HG03565 (cell line): Measurements from ENCODE around the gene CCDC51.

Experiments used
- ATAC-seq: cut with Tn5 transposase; IDR thresholded peaks from one replicate; pipeline ENCODE4 v1.9.1; 2021; ENCODE audit warnings: mild to moderate bottlenecking, moderate library complexity; ENCODE audit not compliant: unreplicated experiment

CCDC51 gene

DNA sequence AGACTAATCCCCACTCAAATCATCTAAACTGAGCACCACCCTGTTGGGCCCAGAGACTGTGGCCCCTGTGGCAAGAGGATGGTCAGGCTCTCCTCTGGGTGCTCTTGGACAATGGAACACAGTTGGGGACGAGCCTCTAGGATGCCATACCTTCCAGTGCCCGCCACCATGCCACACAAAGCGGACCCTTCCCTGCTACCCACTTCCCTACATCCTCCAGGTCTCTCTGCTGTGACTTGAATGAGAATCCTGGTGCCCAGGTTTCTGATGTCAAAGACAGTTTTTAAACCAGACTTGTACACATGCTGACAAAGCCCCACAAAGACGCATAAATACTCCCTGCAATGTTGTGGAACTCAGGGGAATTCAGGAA is 4.7 kb downstream of the CCDC51 start:
- ATAC-seq = no peak

DNA sequence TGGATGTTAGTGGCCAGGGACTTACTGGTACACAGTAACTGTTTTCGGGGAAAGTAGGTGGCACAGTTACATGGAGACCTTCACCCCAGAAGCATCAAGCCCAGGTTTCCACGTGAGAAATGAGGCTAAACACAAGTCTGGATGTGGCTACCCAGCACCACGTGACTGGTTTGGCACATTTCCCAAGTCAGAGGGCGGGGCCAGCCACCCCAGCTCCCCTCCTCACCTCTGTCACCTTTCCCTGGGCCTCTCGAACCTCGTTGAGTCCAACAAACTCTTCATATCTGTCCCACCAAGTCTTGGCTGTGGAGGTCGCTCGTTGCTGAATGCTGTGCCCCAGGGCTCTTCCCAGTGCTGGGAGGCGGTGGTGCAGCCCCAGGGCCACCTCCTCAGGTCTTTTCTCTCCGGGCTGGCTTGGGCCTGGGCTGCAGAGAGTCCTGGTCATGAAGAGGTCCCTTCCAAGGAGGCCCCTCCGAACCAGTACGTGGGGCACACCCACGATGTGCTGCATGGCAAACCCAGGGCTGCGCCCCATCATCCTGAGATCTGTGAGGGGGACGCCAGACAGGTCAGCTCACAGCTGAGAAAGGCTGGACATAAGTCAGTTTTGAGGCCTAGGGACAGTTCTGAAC is 5.2 kb downstream of the CCDC51 start:
- ATAC-seq = no peak

DNA sequence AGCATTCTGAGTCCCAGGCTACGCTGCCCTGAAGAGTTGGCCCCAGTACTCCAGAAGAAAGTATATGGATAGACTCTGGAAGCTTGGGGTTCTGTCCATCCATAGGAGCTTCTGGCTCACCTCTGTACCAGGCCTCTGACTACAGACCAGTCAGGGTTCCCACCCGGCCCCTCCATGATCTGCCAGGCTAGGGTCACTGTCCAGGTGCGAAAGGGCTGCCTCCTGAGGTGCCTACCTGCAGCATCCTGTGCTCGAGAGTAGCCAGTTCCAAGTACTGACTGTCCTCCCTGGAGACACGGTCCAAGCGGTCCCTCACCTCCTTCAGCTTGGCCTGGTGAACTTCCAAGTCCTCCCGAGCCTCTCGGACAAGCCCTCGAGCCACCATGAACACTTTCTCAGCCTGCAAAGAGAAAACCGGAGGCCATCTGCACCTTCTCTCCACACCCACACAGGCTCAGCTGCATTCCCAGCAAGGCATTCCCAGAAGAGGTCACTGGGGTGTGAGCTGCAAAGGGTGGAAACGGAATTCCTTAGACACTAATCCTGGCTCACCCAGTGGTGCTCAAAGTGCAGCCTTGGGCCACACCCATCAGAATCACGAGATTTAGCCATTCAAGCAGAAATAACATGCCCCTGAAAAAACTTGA is 6.3 kb downstream of the CCDC51 start:
- ATAC-seq = no peak

DNA sequence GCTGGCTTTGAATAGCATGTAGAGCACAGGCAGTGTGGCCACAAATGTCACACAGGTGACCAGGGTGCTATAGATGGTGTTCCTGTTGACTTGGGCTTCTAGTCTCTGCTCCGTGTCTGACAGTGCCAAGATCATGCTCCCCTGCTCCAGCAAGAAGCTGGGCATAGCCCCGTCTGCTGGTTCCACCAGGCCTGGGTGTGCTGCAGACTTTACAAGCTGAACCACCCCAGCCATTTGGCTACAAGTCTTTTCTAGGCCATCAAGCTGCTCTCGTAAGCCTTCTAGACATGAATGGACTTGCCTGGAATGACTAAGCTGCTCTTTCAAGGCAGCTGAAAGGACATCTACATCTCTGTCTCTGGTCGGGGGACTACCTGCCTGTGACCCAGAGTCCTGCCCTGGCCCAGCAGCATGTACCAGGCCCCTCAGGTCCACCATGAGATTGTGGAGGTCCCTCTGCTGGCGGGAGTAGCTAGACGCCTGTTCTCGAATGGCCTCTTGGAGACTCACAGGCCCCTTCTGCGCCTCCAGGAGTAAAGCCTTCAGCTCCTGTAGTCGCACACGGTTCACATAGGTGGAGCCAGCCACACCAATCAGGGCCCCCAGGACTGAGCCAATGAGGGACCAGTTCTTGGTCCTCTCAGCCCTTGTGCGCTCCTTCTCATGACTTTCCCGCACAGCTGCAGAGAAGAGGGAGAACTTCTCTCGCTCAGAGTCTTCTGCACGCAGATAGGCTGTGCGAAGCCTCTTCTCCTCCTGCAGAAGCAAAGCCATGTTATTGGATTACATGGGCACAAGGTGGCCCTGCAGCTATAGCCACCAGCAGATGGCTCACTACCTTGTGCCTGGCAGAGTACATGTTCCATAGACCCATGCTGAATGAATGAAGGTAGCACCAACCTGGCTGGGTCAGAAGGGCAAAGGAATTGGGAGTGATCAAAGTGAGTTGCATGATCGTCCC is 7.2 kb downstream of the CCDC51 start:
- no peak for ATAC-seq

DNA sequence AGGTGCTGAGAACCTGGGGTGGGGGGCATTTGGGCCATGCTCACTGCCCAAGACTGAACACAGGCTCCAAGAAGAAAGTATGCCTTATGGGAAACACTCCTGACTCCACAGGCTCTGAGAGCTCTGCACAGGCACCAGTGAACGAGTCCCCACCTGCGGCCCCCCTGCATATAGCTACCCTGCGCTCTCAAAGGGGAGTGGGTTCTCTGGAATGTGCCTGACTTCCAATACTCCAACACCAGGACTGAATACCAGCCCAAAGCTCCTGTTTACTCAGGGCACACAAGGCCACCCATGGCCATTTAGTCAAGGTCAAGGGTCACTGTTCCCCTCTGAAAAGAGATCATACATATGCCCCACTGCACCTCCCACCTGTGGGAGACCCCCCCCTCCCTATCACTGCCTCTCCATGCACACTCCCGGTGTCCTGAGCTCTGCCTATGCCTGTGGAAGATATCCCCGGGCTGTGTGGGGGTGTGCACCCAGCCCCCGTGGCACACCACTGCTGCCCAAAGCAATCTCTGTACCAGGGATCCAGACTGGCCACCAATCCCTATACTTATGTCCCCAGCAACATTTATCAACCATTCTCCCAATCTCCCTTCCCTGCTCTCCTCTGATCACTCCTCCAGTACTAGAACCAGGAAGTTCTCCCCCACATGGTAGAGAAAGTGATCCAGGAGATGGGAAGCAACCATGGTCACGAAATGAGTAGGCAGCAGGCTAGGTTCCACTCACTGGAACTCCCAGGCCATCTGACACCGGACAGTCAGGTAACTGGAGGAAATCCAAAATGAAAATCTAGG is 8.5 kb downstream of the CCDC51 start:
- ATAC-seq = no peak

DNA sequence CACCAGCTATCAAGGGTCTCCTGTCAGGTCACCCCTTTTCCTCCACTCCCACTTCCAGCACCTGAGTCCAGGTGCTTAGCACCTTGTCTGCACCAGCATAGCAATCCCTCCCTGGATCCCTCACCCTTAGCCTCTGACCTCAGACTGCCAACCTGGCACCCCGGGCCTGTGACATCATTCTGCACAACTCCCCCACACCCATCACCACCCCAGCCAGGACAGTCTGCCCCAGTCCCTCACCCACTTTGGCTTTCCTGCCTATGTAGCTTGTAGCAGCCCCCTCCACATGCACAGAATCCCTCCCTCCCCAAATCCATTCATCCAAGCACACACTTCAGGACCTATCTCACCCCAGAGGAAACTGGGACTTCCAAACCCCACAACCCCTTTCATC is 9.2 kb downstream of the CCDC51 start:
- no peak for ATAC-seq

DNA sequence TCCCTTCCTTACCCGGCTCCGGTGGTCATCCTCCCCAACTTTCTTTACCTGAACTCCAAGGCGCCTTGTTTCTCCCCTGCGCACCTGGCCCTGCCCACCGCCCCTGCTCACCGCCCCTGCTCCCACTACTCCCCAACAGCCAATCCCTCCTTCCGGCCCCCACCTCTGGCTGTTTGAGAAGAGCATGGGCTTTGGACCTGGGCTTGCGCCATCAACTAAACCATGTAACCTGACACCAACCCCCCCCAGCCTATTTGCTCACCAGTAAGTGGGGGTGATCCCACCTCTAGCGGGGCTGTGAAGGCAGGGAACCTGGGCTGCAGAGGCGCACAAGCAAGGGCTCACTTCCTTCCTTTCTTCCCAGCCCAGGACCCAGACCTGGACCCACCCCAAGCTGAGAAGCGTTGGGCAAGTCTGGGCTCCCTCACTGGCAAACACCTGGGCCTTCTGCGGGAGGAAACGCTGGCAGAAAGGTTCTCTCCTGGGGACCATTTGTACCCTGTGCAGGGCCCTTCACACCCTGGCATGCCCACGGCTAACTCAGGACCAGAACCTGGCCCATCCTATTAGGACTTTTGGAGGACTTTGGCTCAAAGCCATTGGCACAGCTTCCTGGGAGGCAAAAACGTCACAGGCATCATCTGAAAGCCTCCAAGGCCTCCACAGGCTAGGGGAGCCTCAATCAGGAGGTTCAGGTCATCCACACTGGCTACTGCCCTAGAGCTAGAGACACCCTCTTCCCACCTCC is 9.8 kb downstream of the CCDC51 start, which contains the start of gene PLXNB1:
Gene PLXNB1 (minus strand): TSS at position 127 of the 748 bp plus-strand sequence. CDS start 5,475 bp downstream, outside the sequence.
- ATAC-seq = no peak

DNA sequence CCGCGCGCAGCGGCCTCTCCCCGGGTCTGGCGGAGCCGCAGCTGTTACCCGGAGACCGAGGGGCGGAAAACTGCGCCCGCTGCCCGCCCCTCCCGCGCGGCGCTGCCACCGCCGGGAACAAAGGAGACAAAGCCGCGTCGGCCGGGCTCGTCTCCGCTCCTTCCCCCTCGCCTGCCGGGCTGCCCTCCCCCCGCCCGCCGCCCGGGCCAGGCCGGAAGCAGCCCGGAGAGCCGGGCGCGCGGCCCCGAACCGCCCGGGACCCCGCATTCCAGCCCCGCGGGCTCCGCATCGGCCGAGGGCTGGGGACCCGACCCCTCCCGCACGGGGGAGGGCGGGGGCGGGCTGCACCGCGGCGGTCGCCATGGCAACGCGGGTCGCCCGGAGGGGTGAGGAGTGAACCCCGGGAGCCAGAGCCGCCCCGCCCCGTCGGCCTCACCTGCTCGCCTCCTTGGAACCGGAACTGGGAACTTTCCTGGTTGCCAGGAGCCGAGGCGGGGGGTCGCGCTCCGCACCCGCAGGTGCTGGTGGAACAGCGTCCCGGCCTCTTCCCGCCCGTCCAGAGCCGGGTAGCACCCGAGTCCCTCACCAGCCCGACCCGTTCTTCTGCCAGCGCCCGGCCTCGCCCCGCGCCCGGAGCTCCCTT is 10.5 kb downstream of the CCDC51 start:
- ATAC-seq = no peak

DNA sequence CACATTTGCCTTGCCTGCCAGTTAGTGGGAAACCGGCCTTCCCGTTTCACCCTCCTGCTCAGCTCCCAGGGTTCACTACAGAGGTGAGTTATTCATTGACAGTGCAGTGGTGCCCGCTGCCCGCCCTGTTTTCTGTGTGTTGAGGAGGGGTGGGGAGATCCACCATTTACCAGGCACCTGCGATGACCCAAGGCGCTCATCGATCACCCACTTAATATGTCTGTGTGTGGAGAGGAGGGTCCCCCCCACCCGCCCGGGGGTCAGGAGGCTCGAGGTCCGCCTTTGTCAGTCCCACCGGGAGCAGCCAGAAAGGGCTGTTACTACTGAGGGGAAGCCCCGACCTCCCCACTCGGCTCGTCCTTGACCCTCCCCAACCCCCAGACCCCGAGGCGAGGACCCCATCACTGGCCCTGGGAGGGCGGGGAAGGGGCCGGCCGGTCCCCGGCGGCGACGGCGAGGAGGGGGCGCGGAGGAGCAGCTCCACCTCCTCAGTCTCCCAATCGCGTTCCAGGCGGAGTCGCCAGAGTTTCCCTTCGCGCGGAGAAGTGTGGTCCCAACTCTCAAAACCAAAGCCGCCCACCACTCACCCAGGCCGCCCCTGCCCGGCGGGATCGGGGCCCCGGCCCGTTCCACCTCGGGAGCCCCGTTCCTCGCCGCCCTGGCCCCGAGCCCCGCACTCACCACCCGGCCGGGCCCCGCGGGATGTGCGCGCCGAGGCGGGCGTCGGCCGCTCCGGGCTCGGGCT is 11.2 kb downstream of the CCDC51 start:
- no peak for ATAC-seq

DNA sequence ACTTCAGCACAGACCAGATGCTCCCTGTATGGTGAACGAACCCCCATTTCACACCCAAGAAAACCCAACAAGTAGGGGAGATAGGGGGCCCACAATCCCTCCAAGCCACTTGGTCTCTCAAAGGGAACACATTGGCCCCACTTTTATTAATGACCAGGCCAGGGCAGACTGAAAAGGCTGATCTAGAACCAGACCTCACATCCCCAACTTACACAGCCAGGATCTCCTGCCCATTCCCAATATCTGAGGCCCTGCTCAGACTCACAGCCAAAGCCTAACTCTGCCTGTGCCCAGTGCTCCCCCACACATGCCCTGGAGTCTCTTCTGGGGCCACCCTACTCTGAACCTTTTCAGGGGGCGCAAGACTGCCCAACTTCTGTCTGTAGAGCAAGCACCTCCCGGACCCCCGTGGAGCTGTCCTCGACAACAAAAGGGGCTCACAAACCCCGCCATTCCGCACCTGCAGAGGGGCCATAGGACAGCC is 11.8 kb downstream of the CCDC51 start:
- no peak for ATAC-seq

DNA sequence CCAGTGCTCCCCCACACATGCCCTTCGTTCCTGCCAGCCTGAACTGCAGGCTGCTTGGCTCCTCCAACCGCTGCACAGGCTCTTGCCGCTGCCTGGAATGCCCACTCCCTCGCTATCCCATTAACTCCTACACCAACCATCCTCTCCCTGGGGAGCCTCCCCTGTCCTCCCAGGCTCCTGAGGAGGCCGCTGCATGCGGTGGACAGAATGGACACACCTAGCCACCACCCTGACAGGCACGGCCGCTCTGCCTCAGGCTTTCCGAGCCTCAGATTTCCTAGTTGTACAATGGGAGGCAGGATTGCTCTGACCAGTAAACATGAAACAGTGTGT is 12.3 kb downstream of the CCDC51 start:
- no peak for ATAC-seq

DNA sequence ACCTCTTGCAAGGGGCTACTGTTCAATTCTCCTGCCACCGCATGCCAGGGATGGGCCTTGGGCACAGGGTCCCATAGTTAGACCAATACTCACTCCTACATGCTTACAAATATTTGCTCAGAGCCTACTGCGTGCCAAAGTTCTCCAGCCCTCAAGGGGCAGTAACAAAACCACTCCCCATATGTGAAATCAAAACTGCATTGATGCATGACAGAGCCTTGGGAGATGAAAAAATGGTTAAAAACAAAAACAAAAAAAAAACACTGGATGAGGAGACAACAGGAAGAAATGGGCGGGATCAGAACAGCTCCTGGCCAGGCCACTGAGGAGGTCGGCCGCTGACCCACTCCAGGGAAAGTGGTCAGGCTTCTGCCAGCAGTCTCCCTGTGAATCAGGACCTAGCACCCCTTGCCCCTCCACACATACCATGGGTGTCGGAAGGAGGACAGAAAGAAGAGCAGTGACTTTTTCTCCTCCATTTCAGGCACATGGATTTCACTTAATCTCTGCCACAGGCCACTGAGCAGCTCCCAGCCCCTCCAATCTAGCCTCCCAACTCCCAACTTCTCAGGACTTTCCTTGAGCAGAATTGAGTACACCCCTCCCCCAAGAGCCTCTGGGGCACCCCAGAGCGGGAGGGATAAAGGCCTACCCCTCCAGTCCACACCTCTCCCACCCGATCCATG is 12.8 kb downstream of the CCDC51 start:
- no peak for ATAC-seq

DNA sequence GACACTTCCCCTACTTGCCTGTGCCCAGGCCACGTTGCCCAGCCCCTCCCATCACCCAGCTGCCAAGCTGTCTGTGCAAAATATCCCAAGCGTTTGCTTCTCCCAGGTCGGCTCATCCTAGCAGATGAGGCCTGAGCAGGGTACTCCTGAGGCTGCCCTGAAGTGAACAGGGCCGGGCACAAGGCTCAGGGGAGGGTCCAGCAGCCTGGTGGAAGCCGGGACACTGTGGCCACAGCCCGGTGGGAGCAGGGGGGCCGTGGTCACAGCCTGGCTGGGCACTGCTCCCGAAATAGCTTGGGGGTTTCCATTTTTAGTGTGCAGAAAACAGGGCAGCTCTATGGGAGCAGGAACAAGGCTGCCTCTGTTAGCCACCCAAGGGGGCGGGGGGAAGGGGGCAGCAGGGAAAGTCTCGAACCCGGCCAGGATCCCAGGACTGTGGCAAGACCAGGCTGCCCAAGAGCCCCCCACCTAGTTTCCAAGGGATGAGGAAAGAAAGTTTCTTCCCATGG is 13.5 kb downstream of the CCDC51 start:
- ATAC-seq = no peak

DNA sequence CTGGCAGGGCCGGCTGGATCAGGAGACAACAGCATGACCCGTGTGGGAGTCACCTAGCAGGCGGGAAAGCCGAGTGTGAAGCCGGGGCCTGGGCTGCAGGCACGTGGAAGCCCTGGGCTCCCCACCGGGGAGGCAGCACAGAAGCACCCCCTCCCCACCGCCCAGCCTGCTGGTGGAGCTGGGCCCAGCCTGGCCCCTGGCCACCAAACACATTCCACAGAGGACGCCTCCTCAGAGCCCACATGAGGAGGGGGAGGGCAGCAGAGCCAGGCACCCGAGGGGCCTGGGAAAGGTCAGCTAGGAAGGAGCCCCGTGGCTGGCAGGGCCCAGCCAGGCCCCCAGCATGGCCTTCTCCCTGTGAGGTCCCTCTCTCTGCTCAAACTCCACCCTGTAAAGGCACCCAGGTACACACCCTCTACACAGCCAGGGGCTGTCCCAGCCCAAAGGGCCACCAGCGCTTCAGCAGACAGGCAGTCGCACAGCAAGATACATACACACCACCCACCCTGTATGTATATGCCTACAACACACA is 14.6 kb downstream of the CCDC51 start:
- no peak for ATAC-seq

DNA sequence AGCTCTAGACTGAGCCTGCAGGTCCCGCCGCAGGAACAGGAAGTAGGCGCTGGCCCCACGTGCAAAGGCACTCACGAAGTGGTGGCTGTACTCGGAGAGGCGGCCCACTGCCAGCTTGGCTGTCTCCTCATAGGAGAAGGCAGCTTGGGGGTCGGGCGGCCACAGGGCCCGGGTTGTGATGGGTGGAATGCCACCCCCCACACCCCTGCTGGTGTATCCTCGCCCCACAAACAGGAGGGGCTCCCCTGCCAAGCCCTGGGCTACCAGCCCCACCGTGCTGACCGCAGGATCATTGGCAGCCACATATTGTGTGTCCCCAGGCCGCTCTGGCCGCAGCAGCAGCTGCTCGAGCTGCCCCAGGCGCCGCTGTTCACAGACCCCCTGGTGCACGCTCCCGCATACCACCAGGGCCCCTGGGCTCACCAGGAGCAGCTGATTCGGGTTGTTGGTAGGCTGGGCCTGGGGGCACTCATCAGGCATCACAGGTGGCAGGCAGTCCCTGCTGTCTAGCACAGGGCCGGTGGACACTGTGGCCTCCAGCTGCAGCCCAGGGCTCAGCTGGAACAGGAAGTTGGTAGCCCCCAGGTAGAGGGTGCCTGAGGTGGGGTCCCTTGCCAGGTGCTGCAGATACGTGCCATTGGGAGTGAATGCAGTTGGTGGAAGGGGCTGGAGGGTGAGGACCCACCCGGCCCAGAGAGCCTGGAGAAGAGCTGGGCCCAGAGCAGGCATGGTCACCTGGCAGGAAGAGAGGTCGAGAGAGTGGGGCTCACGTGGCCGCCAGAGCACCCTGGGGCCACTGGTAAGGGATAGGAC is 15.8 kb downstream of the CCDC51 start:
- ATAC-seq = no peak

DNA sequence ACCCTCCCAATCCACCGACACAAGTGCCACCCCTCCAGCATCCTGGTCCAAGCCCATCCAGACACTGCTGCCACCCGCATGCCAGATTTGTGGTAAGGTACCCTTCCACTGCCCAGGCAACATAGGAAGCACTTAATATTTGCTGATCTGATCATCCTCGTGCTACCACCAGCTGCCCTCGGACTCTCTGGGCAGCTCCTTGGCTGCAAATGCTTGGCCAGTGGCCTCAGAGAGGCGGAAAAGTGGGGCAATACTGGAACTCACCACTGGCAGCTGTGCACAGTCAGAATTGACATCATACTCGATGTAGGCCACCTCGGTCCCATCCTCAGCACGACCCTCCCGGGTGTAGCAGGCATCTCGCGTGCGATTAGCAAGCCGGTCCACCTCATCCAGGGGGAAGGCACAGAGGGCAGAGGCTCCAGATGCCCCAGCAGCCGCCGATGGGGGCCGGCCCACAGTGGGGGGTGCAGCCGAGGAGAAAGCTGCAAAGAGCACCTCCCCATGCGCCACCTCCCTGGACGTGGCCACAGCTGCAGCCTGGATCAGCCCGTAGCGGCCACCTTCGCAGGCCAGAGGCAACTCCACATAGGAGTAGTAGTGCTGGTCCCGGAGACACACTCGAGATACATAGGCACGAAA is 16.6 kb downstream of the CCDC51 start:
- ATAC-seq = no peak

DNA sequence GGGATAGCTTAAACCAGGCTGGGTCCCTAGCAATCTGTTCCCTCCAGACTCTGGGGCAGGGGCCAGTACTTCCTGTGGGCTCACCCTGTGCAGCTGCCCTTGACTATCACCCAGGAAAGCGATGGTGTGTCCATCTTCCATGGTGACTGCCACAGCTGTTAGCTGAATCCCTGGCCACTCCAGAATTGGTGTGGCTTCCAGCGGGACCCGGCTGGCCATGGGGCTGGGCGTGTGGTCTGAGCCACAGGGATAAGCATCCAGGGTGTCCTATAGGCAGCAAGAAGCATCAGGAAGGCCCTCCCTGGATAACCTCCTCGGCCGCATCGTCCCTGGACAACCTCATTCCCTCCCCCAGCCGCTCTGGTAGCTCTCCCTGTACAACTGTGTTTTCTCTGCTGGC is 17.2 kb downstream of the CCDC51 start:
- no peak for ATAC-seq
